ENCODE results near the gene NUDT21. TPM values are rescaled to one million over a fixed set of nuclear protein-coding genes. Genes with fewer than 3 reads are reported as not detected.

Gene NUDT21
- total and polyA plus RNA-seq, 2 of the 4 experiments (the other 2 are of a cell fraction): 52.4 to 166 TPM

- Histone ChIP-seq H4K91ac (ENCODE audit: insufficient read depth, low read depth, low read length) (no peak overlapping the region), H3K36me3 (ENCODE audit: control insufficient read depth, insufficient read depth, low read length) (peaks cover 53% of the 10 kb centered on the region), H3K4me3 (ENCODE audit: insufficient read depth, low read depth, low read length) (no peak overlapping the region), H2BK15ac (ENCODE audit: low read depth, low read length) (no peak overlapping the region), H4K20me1 (ENCODE audit: insufficient read depth, low read length) (no peaks in the 10 kb centered on the region), H3K4ac (ENCODE audit: low read depth, low read length) (no peak overlapping the region), H2AK9ac (replicated peaks; ENCODE audit: low read depth, low read length, poor library complexity) (no peak overlapping the region), H3K79me1 (ENCODE audit: low read depth in 1 of 2, low read length in 2 of 2) (peaks cover 3 to 7% of the 10 kb centered on the region in 2 experiments; a peak in 3 of 4 replicates), H3K9me1 (ENCODE audit: insufficient read depth, low read length) (no peaks in the 10 kb centered on the region), H3K18ac (ENCODE audit: low read depth, low read length) (no peak overlapping the region), H4K5ac (ENCODE audit: low read depth, low read length) (no peak overlapping the region), H3K9ac (ENCODE audit: low read depth, low read length) (no peak overlapping the region), H3K23ac (ENCODE audit: low read depth, low read length) (no peak overlapping the region), H2AFZ (replicated peaks; ENCODE audit: low read length, poor library complexity) (no peak overlapping the region), H2BK5ac (ENCODE audit: low read depth, low read length, poor library complexity, severe bottlenecking) (no peak overlapping the region), H2BK120ac (ENCODE audit: low read depth, low read length) (no peak overlapping the region), H2AK5ac (ENCODE audit: low read depth, low read length) (no peak overlapping the region), H3K14ac (replicated peaks; ENCODE audit: low read depth, low read length) (no peak overlapping the region), H3K27ac (ENCODE audit: insufficient read depth, low read length) (no peak overlapping the region), H3K4me2 (ENCODE audit: low read depth, low read length) (no peak overlapping the region), H3K27me3 (ENCODE audit: control insufficient read depth, insufficient read depth, low read length) (no peaks in the 10 kb centered on the region), H4K8ac (ENCODE audit: low read depth in 2 of 2, low read length in 2 of 2) (no peak overlapping the region), H2BK20ac (ENCODE audit: low read depth, low read length) (no peak overlapping the region), H3K4me1 (ENCODE audit: control insufficient read depth, insufficient read depth, low read length) (no peaks in the 10 kb centered on the region), H3K56ac (ENCODE audit: extremely low read depth, insufficient read depth, low read length) (no peak overlapping the region), H3K9me3 (ENCODE audit: control insufficient read depth, insufficient read depth, low read length) (no peaks in the 10 kb centered on the region)
- WGBS, 2 experiments (ENCODE audit: extremely low coverage in 2 of 2, insufficient read length in 1 of 2): no CpG with 5 or more reads among the region's 3 CpGs
- no peak for ATAC-seq (ENCODE audit: low read depth)
- intact Hi-C loops (cut with micrococcal nuclease): loop anchor here (2.0 kb wide), 1 partner anchor 13 kb away; no protein-coding TSS in a partner anchor
- BruUV-seq (replicated peaks): no TSS peak
- DNase-seq: no peak
- in situ Hi-C loops (cut with MboI; ENCODE audit: low sequenced_read_pairs): no loop called here
- ChIA-PET CTCF (interaction anchor here (1.0 kb wide), 1 partner anchor 232 kb away, joined by 4 read pairs; no protein-coding TSS in a partner anchor), POLR2A (ENCODE audit: unreplicated experiment) (no interaction called here)
- dilution Hi-C loops (cut with HindIII; ENCODE audit: low sequenced_read_pairs, unreplicated experiment): no loop called here
- no peak for TF ChIP-seq NFE2L2 (IDR thresholded peaks at IDR 0.05; ENCODE audit: low read depth, low read length)
- TF ChIP-seq, protein P1, sequence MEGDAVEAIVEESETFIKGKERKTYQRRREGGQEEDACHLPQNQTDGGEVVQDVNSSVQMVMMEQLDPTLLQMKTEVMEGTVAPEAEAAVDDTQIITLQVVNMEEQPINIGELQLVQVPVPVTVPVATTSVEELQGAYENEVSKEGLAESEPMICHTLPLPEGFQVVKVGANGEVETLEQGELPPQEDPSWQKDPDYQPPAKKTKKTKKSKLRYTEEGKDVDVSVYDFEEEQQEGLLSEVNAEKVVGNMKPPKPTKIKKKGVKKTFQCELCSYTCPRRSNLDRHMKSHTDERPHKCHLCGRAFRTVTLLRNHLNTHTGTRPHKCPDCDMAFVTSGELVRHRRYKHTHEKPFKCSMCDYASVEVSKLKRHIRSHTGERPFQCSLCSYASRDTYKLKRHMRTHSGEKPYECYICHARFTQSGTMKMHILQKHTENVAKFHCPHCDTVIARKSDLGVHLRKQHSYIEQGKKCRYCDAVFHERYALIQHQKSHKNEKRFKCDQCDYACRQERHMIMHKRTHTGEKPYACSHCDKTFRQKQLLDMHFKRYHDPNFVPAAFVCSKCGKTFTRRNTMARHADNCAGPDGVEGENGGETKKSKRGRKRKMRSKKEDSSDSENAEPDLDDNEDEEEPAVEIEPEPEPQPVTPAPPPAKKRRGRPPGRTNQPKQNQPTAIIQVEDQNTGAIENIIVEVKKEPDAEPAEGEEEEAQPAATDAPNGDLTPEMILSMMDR (conservative IDR thresholded peaks at IDR 0.05; ENCODE audit: low read depth, low read length): no peak
- no peak for TF ChIP-seq CEBPB (IDR thresholded peaks at IDR 0.05; ENCODE audit: low read depth, low read length)
- TF ChIP-seq SMC3 (IDR thresholded peaks at IDR 0.05; ENCODE audit: low read depth, low read length): no peak
- no peak for TF ChIP-seq RFX5 (IDR thresholded peaks at IDR 0.05; ENCODE audit: low read depth, low read length)
Observed at GRCh38 chr16:56470232-56470631, 19.1 kb upstream of the NUDT21 start.

Data from IMR-90 (cell line).